Hematopoietic multipotent progenitor cell treated with erythropoietin and hydrocortisone succinate and interleukin-3 and kit ligand, for 17 days (in vitro differentiated cells): ENCODE data around the gene CUX1.

Source experiments
- DNase-seq: peaks from one replicate; pipeline ENCODE4 v3.0.0-alpha.2; 2015; ENCODE audit warnings: low spot score

The CUX1 gene

DNA sequence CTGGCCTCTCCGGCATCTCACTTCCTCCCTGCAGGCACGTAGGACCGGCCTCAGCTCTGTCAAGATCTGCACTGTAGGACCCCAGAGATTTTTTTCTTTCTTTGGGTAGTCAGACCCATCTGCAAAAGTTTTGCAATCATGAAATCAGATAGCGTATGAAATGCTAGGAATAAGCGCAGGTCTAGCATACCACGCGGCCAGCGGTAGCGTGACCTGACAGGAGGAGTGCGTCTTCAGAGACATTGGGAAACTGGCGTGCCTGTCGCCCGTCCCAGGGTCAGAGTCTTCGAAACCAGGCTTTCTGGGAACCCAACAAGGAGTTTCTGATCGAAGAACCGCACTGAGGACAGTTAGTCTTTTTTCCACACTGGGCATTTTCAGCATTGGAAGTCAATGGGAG, 368.4 kb downstream of the CUX1 start:
- no peak for DNase-seq

DNA sequence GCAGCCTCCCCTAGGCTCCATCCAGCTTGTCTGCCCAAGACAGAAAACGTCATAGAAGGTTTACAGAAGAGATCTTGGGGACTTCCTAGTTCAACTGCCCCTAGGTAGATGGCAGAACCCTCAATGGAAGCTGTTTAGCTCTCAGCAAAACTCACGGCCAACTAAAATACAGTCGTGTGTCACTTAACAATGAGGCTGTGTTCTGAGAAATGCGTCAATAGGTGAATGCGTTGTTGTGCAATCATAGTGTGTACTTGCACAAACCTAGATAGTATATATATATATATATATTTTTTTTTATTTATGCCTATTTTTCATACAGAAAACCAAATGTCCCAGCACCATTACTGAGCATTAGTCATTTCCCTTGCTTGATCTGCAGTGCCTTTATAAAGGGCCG, 368.9 kb downstream of the CUX1 start:
- no peak for DNase-seq

DNA sequence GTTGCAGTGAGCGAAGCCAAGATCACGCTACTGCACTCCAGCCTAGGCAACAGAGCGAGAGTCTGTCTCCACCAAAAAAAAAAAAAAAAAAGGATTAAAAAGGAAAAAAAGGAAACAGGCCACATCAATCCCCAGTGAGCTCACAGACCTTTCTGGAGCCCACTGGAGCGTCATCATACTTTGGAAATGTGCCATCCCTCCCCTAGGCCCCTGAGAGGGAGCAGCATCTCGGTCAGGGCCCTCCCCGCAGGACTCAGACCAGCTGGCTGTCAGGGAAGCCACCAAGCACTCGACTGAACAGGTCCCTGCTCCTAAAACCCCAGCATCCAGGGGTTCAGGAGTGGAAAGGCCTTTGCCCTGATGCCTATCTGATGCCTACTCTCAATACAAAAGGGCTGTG, 371.3 kb downstream of the CUX1 start:
- DNase-seq = no peak

DNA sequence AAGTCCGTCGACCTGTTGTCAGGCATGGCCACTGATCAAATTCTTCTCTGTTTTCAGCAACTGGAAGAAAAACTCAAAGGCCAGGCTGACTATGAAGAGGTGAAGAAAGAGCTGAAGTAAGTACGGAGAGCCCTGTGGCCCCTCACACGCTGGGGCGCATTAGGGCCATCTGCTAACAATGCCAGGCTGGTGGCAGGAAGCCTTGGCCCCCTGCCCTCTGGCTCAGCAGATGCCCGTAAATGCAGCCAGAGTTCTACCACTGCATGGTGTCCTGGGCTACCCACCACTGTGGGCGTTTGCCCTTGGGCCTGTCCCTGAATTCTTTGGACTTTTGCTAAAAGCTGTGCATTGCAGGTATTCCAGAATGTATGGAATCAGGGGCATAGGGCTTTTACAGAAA, 372.3 kb downstream of the CUX1 start:
- no peak for DNase-seq

DNA sequence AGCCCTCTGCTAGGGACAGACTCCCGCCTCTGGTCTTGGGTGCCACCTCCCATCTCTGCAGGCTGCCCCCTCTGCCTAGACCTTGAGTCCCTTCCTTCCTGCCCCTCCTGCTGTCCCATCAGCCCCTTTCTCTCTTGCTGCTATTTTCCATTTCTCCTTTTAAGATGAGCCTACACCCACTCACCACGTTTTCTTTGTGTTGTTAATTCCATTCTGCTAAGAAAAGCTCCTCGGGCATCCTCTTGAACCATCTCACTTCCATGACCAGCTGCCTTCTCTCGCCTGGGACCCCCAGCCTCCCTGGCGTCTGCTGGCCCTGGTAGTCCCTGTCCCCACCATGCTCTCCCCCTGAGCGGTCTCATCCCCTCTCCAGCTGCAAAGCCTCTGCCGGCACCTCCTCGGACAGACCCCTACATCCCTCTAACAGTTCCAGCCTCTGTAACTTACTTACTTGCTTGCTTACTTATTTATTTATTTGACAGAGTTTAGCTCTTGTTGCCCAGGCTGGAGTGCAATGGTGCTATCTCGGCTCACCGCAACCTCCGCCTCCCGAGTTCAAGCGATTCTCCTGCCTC, 373.4 kb downstream of the CUX1 start:
- DNase-seq = no peak

DNA sequence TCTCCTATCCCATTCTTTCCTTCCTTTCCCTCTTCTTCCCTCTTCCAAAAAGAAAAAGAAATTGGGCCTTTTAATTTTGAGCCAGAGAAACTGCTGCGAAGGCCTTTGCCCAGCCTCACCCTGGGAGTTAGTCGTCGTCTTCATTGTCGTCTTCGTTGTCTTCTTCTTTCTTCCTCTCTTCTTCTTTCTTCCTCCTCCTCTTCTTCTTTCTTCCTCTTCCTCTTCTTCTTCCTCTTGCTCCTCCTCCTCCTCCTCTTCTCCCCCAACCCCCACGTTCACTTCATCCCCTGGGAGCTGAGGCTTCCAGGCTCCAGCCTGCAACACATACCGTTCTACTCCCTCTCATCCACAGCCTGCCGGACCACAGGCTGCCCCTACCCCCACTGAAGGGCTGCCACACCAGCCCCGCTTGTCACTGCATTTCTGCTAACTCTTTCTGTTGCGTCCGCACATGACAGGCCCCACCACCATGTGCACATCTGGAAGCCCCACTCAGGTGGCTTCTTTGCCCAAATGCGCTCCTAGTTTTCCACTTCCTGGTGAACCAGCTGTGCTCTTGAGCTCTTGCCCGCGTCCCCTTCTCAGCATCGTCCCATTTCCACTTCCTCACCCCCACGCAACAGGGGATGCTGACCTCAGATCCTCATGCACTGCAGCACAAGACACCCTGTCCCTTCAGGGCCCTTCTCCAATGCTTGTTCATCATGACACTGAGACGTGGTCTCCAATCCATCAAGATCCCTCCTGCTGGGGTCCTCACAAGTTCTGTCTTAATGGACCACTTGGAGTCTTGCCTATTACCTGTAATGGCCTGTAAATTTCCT, 374.3 kb downstream of the CUX1 start:
- no peak for DNase-seq

DNA sequence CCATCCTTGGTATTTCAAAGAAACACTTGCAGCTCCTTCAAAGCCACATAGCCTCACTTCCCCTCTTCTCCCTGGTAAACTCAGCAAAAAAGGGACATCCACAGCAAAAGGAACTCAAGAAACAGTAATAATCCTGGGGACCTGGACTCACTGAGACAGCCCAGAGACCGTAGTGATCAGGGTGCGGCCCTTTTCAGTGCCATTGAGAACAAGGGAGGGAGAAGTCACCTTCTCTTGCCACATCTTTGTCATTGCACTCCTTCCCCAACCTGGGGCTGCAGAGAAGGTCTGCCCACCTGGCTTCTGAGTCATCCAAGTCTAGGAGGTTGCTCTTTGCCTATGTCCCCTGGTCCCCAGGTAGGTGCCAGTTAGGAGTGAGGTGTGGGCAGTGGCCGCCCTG, 375.4 kb downstream of the CUX1 start:
- no peak for DNase-seq

DNA sequence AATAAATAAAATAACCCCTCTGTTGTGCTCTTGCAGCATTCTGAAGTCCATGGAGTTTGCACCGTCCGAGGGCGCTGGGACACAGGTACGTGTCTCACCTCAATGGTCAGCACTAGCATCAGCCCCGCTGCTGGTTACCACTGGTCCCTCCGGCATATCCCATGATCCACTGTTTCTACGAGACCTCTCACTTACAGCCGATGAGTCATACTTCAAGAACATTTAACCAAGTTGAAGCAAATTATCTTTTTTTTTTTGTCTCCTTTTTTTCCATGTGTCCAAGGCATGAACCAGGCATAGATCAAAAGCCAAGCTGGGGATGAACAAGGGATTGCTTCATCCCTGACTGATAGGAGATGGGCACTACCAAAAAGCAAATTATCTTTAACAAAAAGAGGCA, 376.4 kb downstream of the CUX1 start:
- no peak for DNase-seq

DNA sequence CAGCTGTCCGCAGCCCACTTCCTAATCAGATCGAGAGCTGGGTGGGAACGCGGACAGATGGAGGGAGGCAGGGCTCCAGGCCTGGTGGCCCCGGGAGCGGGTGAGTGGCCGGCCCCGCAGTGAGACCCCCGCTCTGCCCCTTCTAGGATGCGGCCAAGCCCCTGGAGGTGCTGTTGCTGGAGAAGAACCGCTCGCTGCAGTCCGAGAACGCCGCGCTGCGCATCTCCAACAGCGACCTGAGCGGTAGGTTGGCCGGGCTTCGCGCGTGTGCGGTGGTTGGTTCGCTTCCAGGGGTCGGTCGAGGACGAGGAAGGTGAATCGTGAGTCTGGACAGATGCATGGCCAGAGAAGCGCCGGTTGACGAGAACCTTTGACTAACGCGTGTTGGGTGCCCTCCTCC, 377.9 kb downstream of the CUX1 start:
- no peak for DNase-seq

DNA sequence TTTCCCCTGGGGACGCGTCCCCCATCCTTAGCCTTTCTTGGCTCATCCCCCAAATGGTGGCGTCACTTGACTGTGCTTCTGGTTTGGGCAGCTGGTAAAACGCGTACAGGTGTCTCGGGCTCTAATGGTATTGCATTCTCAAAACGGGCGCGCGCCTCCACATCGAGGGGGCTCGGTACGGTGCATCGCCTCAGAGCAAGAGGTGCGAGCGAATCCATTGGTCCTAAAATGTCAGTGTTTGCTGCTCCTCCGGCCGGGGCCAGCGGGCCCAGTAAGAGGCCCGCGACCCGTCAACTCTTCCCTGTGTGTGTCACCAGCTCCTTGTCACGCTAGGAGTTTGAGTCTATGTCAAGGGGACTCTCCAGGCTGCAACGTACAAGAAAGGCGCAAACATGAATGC, 378.6 kb downstream of the CUX1 start:
- no peak for DNase-seq

DNA sequence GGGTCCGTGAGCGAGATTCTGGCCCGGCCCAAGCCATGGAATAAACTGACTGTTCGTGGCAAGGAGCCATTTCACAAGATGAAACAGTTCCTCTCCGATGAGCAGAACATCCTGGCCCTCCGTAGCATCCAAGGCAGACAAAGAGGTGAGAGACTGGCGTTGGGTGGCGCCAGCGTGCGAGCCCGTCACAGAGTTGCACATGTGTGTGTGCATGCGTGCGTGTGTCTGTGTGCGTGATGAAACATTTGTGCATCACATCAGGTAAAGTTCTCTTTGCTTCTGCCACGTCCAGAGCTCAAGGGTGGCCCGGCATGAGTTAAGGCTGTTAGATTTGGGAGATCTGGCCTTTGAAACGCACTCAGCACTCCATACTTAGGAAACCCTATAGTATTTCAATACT, 379.7 kb downstream of the CUX1 start:
- DNase-seq = no peak

DNA sequence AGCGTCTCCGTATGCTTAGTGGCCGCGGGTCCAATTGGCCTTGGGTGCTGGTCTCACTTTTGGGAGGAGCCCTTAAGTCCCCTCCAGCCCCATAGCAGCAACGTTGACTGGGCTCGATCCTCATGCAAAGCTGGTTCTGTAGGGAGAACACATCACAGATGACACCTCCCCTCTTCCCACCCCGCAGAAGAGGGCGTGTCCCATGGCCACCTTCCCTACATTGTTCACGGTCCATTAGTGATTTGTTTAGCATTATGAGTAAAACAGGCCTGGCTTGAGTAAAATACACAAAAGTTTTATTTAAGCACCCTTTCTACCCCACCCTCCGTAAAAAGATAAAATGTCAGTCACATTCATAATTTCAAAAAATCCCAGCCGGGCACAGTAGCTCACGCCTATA, 380.2 kb downstream of the CUX1 start:
- no peak for DNase-seq

DNA sequence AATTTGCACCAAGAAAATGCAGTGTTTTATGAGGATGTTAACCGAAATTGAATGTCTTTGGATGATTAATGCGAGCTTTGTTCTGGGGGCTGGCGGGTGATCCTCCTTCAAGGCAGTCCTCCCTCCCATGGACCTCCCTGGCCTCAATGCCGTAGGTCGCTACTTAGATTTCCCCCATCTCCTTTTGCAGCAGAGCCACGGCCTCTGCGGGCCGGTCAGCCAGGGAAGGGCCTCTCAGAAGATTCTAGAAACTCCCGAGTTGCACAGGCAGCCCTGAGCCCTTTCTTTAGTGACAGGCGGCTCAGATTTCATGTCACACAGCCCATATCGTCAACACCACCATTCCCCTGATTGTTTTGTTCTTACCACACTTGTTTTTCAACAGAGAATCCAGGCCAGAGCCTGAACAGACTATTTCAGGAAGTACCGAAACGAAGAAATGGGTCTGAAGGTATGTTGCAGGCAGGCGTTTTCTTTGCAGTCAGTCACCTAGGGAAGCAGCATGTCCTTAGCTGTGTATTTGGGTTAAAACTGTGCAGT, 381.1 kb downstream of the CUX1 start:
- no peak for DNase-seq

DNA sequence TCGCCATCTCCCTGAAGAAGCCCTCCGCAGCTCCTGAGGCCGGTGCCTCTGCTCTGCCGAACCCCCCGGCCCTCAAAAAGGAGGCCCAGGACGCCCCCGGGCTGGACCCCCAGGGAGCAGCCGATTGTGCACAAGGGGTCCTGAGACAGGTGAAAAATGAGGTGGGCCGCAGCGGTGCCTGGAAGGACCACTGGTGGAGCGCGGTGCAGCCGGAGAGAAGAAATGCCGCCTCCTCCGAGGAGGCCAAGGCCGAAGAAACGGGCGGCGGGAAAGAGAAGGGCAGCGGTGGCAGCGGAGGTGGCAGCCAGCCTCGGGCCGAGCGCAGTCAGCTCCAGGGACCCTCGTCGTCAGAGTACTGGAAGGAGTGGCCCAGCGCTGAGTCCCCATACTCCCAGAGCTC, 384.1 kb downstream of the CUX1 start:
- DNase-seq = no peak

DNA sequence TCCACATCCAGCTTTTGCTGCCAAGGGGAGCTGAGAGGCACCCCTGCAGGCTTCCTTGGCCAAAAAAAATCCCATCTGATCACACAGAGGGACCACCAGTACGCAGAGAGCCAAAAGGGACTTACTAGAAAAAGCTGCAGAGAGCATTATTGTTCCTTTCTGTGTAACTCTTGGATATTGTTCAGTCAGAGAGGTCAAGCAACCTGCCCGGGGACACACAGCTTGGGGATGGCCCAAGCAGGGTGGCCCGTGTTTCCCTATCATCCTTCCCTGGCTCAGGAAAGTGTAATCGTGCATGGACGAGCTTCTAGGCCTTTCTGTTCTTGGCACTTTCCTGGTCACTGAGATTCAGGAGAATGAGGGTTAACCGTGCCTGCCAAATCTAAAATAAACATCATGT, 385.1 kb downstream of the CUX1 start:
- DNase-seq = no peak

DNA sequence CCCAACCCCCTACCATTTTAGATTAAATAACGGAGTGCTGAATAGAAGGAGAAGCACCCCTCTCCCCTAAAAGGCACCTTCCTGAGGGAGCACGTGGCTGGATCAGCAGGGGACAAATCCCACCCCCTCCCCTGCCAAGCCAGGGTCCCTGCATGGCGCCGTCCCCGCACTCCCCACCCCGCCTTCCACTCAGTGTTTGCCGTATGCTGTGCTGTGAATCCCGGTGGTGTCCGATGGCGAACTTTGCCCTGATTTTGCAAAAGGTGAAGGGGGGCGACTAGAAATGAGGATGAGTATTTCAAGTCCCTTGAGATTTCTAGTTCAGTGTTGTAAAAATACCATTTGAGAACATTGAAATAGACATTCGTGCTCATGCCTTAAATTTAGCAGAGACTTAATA, 385.8 kb downstream of the CUX1 start:
- no peak for DNase-seq

DNA sequence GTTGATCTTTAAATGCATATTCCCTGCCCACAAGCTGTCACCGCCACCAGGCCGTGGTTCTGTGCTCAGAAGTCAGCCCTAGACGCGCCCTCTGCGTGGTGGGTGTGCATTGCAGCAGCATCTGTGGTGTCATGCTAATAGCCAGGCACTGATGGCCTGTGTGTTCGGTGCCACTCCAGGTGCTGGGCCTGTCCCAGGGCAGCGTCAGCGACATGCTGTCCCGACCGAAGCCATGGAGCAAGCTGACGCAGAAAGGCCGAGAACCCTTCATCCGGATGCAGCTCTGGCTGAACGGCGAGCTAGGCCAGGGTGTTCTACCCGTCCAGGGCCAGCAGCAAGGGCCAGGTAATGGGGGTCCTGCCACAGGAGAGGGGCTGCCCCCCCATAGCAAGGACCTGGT, 386.8 kb downstream of the CUX1 start:
- no peak for DNase-seq

DNA sequence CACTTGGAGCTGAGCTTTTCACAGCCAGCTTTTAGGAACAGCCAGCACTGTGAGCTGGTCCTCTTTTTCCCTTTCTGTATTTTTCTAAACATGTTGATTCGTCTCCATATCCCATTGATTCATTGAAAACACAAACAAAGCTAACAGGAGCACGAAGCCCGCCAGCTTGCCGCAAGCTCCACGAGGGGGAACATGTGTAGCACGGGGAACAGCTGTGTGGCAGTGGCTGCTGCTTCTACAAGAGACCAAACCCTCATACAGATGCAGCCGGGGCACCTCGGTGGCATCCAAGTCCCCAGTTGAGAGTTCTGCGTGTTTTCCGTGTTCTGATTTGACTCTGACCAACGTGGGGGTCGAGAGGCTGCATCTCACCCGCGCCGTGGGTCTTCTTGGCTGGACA, 388.5 kb downstream of the CUX1 start:
- no peak for DNase-seq

DNA sequence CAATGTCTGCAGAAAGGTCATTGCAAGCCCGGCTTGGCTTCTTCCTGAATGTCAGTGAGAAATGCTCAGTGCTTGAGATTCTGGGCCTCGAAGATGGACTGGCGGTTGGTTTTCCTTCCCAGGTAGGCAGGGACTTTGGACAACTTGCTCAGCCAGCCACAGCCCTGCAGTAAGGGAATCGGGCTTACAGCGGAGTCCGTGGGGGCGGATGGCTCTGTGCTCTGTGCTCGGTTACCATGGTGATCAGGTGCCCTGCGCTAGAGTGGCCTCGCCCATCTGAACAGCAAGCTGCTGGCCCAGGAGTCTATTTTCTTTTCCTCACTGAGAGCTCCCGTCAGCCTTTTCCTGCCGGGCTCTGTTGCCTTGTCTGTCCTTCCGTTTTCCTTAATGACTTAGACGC, 391.4 kb downstream of the CUX1 start:
- DNase-seq = no peak

DNA sequence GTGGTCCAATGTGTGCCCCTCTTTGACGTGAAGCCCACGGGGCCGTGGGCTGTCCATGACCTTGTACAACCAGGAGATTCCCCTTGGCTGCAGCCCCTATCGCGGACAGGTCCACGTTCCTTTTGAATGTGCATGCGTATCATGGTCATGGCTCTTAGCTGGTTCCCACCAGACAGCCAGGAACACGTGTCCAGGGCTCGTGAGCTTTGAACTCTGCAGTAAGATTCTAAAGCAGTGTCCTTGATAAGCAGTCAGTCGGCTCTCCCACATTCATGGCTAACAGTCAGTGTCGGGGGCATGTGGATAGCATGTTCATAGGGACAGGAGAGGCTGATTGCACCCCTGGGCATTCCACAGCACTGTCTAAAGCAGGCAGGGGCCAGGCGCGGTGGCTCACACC, 393.4 kb downstream of the CUX1 start:
- DNase-seq = no peak

DNA sequence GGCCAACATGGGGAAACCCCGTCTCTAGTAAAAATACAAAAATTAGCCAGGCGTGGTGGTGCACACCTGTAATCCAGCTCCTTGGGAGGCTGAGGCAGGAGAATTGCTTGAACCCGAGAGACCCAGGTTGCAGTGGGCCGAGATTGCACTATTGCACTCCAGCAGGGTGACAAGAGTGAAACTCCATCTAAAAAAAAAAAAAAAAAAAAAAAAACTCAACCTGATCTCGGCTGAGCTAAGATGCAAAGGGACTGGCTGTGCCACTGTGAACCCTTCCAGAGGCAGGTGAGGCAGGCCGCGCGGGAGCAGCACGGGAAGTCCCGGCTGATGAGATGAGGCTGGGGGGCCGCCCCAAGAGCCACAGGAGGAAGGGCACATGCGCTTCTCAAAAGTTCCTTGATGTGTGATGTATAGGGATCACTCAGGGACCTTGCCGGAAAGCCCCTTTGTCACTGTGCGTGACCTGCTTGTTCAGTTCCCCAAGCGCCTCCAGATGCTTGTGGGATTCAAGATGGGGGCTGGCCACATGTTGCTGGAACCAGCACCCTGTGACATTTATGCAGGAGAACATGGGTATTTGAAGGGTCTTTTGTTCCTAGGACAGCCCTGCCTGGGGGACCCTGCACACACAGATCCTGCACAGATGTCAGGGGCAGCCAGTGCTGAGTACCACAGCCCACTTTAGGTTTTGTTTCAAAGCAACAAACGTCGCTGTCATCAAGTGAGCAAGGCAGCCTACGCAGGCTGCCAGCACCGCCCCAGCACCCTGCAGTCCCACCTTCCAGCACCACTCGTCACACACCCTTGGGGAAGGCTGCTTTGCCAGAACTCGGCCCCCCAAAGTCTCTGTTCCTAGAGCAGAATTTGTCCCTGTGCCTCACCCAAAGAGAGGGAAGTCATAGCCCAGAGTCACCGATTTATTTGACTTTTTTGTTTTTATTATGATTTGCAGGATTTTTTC, 394.4 kb downstream of the CUX1 start:
- DNase-seq = no peak

DNA sequence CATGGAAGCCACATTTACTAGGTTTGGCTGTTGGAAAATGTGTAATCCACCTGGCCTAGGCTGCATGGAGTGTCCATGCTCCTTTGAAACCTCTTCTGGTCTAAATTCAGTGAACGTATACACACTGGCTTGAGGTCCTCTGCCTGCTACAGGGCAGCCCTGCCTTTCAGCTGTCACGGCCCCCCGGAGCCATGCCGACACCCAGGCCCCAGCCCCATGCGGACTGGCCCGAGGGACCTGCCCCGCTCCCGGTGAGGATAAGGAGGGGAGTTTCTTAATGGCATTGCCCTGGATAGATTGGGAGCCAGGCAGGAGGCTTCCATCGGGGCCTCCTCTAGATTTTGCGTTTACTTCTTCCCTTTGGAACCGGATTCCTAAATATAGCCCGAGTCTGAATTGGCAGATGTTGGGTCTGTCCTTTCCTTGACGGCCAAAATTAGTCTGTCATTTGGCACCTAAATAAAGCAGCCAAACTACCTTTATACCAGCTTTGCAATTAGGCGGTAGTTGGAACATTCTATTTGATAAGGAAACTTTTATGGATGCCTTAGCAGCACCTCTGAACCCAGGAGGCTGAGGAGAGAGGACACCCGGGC, 397.1 kb downstream of the CUX1 start:
- DNase-seq = no peak
